ENCODE results near the gene RNF38. TPM values are rescaled to one million over a fixed set of nuclear protein-coding genes. Genes with fewer than 3 reads are reported as not detected.

Gene RNF38
- total and polyA plus RNA-seq, 4 donors, result 7.6 to 41.0 (median 25.6) TPM

GRCh38 chr9:36436909-36437308 lies 36.8 kb upstream of the RNF38 start:
- ATAC-seq (ENCODE audit: insufficient read depth, low FRiP score), result no peak
- Histone ChIP-seq H3K27me3 (ENCODE audit: control insufficient read depth in 3 of 3, insufficient read depth in 3 of 3, low read length in 2 of 3) (no peaks in the 10 kb centered on the region), H3K9ac (ENCODE audit: insufficient read depth in 1 of 2, low read length in 2 of 2) (no peak overlapping the region), H3K9me3 (ENCODE audit: control insufficient read depth in 4 of 4, insufficient read depth in 3 of 4, low read length in 3 of 4) (no peaks in the 10 kb centered on the region), H3K36me3 (ENCODE audit: control insufficient read depth in 4 of 4, insufficient read depth in 4 of 4, low read length in 4 of 4) (no peaks in the 10 kb centered on the region), H3K4me1 (ENCODE audit: control insufficient read depth in 5 of 5, insufficient read depth in 5 of 5, low read length in 5 of 5) (peaks cover 0 to 4% (median 0%) of the 10 kb centered on the region in 5 donors), H3K4me3 (no peak overlapping the region), H3K27ac (ENCODE audit: low read depth in 1 of 2, low read length in 1 of 2) (no peak overlapping the region)
- WGBS, 2 donors, result 42 to 71% methylated on average over 2 of the region's 2 CpGs
- DNase-seq, result peak; percentile 18 to 61 (median 32)
- TF ChIP-seq CTCF (IDR thresholded peaks at IDR 0.05; ENCODE audit: control extremely low read depth, extremely low read depth), result no peak

- peaks cover 0 to 3% (median 0%) of the 10 kb centered on the region in 5 donors for H3K4me1 ChIP-seq (ENCODE audit: control insufficient read depth in 5 of 5, insufficient read depth in 5 of 5, low read length in 5 of 5)
- H3K9me3 ChIP-seq (ENCODE audit: control insufficient read depth in 4 of 4, insufficient read depth in 3 of 4, low read length in 3 of 4), result no peaks in the 10 kb centered on the region
- no peak overlapping the region for H3K4me3 ChIP-seq
- DNase-seq (no peak), ATAC-seq (ENCODE audit: insufficient read depth, low FRiP score) (no peak)
- no peak for TF ChIP-seq CTCF (IDR thresholded peaks at IDR 0.05; ENCODE audit: control extremely low read depth, extremely low read depth)
- no peak overlapping the region for H3K9ac ChIP-seq (ENCODE audit: insufficient read depth in 1 of 2, low read length in 2 of 2)
- WGBS, 2 donors, result 90 to 92% methylated on average over 6 of the region's 6 CpGs
- no peak overlapping the region for H3K27ac ChIP-seq (ENCODE audit: low read depth in 1 of 2, low read length in 1 of 2)
- H3K36me3 ChIP-seq (ENCODE audit: control insufficient read depth in 4 of 4, insufficient read depth in 4 of 4, low read length in 4 of 4), result no peaks in the 10 kb centered on the region
- no peaks in the 10 kb centered on the region for H3K27me3 ChIP-seq (ENCODE audit: control insufficient read depth in 3 of 3, insufficient read depth in 3 of 3, low read length in 2 of 3)
Observed at GRCh38 chr9:36433386-36433785, 33.3 kb upstream of the RNF38 start.

- H3K36me3 ChIP-seq (ENCODE audit: control insufficient read depth in 4 of 4, insufficient read depth in 4 of 4, low read length in 4 of 4), result peaks cover 0 to 6% (median 0%) of the 10 kb centered on the region in 4 donors
- H3K27me3 ChIP-seq (ENCODE audit: control insufficient read depth in 3 of 3, insufficient read depth in 3 of 3, low read length in 2 of 3), result no peaks in the 10 kb centered on the region
- no peaks in the 10 kb centered on the region for H3K9me3 ChIP-seq (ENCODE audit: control insufficient read depth in 4 of 4, insufficient read depth in 3 of 4, low read length in 3 of 4)
- H3K4me1 ChIP-seq (ENCODE audit: control insufficient read depth in 5 of 5, insufficient read depth in 5 of 5, low read length in 5 of 5), result no peaks in the 10 kb centered on the region
- H3K27ac ChIP-seq (ENCODE audit: low read depth in 1 of 2, low read length in 1 of 2), result no peak overlapping the region
- ATAC-seq (ENCODE audit: insufficient read depth, low FRiP score), result no peak
- no peak for DNase-seq
- H3K4me3 ChIP-seq, result no peak overlapping the region
- WGBS, 2 donors, result 96 to 99% methylated on average over 4 of the region's 4 CpGs
- TF ChIP-seq CTCF (IDR thresholded peaks at IDR 0.05; ENCODE audit: control extremely low read depth, extremely low read depth), result no peak
- H3K9ac ChIP-seq (ENCODE audit: insufficient read depth in 1 of 2, low read length in 2 of 2), result no peak overlapping the region
Observed at GRCh38 chr9:36431078-36431477, 31.0 kb upstream of the RNF38 start.

GRCh38 chr9:36426945-36427344 lies 26.9 kb upstream of the RNF38 start:
- DNase-seq, result no peak
- no peak overlapping the region for H3K27ac ChIP-seq (ENCODE audit: low read depth in 1 of 2, low read length in 1 of 2)

More at GRCh38 chr9:36426945-36427344, 26.9 kb upstream of the RNF38 start:
- Histone ChIP-seq H3K4me1 (ENCODE audit: control insufficient read depth in 5 of 5, insufficient read depth in 5 of 5, low read length in 5 of 5) (no peaks in the 10 kb centered on the region), H3K9ac (ENCODE audit: insufficient read depth in 1 of 2, low read length in 2 of 2) (no peak overlapping the region), H3K27me3 (ENCODE audit: control insufficient read depth in 3 of 3, insufficient read depth in 3 of 3, low read length in 2 of 3) (no peaks in the 10 kb centered on the region), H3K36me3 (ENCODE audit: control insufficient read depth in 4 of 4, insufficient read depth in 4 of 4, low read length in 4 of 4) (peaks cover 0 to 11% (median under 1%) of the 10 kb centered on the region in 4 donors), H3K9me3 (ENCODE audit: control insufficient read depth in 4 of 4, insufficient read depth in 3 of 4, low read length in 3 of 4) (no peaks in the 10 kb centered on the region), H3K4me3 (no peak overlapping the region)
- no peak for TF ChIP-seq CTCF (IDR thresholded peaks at IDR 0.05; ENCODE audit: control extremely low read depth, extremely low read depth)
- ATAC-seq (ENCODE audit: insufficient read depth, low FRiP score), result no peak

Data from lung (tissue), 12 donors.